GM18861 (cell line): ENCODE data around the gene CLCN7.

ENCODE experiments used
- ATAC-seq: cut with Tn5 transposase; IDR thresholded peaks from one replicate; pipeline ENCODE4 v1.9.1; 2021; ENCODE audit not compliant: unreplicated experiment

The CLCN7 gene

GRCh38 chr16:1431497-1432270 is 43.1 kb downstream of the CLCN7 start:
- no peak for ATAC-seq

DNA sequence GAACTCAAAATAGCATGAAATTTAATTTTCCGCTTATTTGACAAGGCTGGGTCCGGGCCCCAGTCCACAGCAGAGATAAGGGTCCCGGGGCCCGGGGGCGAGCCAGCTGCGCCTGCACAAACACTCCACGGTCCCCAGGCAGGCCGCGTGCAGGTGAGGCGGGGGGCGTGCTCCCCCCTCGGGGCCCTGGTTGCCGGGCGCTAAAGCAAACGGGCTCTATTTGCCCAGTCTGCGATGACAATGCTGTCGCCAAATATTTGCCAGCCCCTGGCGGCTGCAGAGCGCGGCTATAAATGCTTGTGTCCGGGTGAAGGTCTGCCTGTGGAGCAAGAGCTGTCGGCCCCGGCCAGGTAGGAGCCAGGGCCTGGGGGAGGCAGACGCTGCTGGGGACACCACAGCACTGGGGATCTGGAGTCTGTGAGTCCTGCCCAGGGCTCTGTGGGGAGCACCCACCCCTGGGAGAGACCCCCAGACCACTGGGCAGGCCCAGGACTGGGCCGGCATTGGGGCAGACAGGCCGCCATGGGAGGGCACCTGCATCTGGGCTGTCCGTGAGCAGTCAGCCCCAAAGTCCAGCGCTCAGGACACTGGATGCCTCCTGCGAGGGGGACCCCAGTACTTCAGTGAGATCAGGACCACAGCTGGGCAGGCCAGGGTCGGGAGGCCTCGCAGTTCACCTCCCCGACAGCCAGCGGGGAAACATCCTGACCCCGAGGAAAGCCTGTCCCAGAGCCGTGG is 43.9 kb downstream of the CLCN7 start, which contains the start of gene PERCC1:
PERCC1 (plus strand) TSS at position 320 of the 738 bp plus-strand sequence. CDS start 1,516 bp downstream, outside the sequence.
- ATAC-seq: no peak

GRCh38 chr16:1430214-1430758 is 44.5 kb downstream of the CLCN7 start:
- no peak for ATAC-seq

- no peak for ATAC-seq
Measured at GRCh38 chr16:1429631-1430030, 45.2 kb downstream of the CLCN7 start.

DNA sequence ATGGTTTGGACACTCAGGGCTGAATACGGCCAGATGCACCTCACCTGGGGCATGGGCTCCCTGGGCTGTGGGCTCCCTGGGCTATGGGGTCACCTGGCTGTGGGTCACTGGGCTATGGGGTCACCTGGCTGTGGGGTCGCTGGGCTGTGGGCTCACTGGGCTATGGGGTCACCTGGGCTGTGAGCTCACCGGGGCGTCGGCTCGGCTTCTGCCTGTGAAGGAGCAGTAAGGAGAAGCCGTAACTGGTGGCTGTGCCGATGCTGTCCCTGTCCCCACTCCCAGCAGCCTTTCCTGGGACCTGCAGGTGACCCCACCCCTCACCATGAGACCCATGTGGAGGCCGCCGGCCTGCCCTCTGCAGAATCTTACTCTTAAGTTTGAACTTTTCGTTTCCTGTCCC is 45.8 kb downstream of the CLCN7 start:
- no peak for ATAC-seq

DNA sequence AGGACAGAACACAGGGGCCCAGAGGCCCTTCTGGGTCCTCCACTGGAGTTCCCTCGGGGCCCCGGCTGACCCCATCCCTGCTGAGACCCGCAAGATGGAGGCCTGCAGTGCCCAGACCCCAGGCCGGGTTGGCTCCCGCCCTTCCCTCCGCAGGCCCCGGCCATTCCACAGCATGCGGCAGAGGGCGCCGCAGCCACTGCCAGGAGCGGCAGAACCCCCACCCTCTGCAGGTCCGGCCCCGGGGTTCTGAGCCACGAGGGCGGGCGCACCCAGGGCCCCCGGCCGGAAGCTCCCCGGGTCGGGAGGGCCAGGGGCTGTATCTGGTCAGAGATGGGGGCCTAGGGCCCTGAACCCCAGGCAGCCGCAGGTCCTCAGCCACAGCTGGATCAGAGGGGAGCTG is 46.3 kb downstream of the CLCN7 start:
- ATAC-seq: no peak

GRCh38 chr16:1427473-1428461 is 47.1 kb downstream of the CLCN7 start:
- ATAC-seq: no peak

DNA sequence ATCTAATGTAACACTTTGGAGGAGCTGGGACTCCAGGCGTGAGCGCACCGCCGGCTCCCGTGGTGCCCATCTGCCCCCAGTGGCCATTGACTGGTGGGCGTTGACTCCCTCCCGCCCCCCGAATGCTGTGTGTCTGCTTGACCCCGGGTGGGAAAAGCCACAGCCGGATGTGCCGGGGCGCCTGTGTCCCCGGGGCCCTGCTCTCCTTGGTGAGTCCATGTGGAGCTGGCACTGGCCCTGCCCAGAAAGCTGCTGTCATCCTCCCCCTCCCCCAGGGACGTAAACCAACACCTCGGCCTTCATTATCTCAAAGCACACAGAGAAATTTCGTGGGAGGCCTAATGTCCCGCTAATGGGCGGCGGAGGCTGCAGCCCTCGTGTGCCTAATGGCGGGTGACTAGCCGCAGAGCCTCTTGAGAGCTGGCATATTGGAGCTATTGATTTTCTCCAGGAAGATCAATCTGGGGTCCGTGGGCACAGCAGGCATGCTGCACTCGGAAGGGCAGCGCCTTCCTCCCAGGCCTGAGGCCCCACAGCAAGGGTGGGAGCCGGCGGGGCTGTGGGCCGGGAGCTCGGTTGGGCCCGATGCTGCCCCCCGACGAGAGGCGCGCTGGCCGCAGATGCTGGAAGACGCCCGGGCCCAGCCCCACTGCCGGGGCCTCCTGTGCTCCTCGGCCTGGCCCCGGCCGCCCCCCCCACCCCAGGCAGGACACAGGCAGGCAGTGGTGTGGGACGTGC is 47.9 kb downstream of the CLCN7 start:
- no peak for ATAC-seq

DNA sequence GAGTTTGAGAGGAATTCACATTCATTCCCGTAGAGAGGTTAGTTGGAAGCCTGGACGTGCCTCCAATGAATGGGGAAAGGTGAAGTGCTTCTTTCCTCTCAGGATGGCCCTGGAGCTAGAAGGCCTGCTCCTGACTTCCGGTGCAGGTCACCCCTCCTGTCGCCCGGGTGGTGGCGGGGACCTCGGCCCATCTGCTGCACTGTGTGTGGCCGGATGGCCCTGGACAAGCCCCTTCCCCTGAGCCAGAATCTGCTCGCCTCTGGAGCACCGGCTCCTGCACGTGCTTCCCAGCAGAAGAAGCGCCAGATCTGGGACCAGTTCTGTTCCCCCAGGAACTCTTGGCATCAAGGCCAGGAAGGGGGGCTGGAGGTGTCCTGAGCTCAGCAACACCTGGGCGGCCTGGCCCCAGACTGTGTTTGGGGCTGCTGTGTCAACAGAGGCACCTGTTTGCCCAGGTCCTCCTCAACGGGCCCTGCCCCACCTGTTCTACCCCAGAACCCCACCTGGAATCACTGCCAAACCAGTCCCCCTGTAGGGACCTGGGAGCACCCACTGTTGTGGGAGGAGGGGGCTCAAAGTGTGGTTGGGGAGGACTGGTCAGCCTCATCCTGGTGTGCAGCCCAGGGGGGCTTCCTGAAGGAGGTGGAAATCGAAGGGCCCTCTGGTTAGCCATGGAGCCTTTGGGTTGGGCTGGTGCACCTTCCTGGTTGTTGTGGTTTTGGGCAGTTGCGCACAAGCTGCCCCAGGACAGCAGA is 49.0 kb downstream of the CLCN7 start:
- ATAC-seq: no peak

GRCh38 chr16:1424028-1424427 is 50.8 kb downstream of the CLCN7 start:
- ATAC-seq: no peak

DNA sequence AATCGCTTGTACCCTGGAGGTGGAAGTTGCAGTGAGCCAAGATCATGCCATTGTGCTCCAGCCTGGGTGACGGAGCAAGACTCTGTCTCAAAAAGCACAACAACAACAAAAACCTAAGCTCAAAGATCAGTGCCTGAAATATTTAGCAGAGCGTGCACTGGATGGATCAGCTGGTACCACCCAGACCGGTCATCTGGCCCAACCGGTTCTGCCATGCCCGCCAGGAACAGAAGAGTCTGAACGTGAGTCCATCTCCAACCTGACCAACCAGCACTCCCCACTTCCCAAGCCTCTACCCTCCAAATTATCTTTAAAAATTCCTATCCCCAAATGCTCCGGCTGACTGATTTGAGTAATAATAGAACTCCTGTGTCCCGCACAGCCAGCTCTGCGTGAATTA is 52.8 kb downstream of the CLCN7 start:
- no peak for ATAC-seq

GRCh38 chr16:1420111-1420539 is 54.7 kb downstream of the CLCN7 start:
- peak; percentile 2 for ATAC-seq

- no peak for ATAC-seq
Measured at GRCh38 chr16:1416521-1416941, 58.3 kb downstream of the CLCN7 start.

GRCh38 chr16:1414532-1415260 is 60.1 kb downstream of the CLCN7 start, which contains the start of gene UNKL:
TSS of gene UNKL (minus strand) at chr16:1414704. CDS start at chr16:1414691, 13 bp downstream.
- no peak for ATAC-seq

DNA sequence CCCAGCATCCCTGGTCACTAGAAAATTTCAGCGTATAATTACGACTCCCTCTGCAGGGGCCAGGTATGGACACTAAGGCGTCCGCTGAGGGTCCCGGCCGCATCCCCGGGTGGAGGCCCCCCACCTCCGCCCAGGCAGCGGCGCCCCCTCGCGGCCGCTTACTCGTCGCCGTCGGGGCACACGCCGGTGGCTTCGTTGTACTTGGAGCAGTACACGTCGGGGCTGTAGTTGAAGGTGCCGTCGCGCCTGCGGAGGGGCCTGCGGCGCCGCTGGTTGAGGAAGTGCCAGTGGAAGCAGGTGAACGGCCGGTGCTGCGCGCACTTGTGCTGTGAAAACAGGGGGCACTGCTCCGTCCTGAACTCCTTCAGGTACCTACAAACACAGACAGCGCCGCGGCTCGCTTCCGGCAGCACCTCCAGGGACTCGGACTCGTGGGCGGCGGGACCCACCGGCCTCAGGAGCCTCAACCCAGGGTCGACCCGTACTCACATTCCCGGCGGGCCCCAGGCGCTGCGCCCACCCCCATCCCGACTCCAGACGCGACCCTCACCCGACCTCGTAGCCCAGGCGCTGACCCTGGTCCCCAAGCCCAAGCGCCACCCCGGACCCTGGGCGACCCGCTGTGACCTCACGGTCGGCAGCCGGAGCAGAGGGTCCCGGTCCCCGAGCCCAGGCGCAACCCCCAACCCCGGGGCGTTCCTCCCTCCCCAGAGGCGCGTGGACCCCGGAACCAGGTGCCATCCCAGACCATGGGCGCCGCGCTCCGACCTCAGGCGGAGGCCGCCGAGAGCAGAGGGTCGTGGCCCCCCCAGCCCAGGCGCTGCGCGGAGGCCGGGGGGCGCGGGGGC is 60.9 kb downstream of the CLCN7 start:
- ATAC-seq: no peak

DNA sequence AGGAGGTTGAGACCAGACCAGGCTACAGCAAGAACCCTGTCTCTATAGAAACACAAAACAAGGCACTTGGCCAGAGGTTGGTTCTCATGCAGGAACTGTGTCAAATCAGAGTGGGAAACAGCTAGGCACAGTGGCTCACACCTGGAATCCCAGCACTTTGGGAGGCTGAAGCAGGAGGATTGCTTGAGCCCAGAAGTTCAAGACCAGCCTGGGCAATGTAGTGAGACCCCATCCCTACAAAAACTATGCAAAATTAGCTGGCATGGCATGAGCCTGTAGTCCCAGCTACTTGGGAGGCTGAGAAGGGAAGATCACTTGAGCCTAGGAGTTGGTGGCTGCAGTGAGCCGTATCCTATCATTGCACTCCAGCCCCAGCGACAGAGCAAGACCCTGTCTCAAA is 62.0 kb downstream of the CLCN7 start:
- ATAC-seq: no peak

GRCh38 chr16:1408171-1408837 is 66.5 kb downstream of the CLCN7 start:
- ATAC-seq: no peak
